ENCODE data around the gene CELA2B.
"Not testable (repeated sequence)": the region's sequence is repeated elsewhere in the genome, so short reads cannot be mapped to it uniquely, and the experiment has no call there.

CELA2B gene

GRCh38 chr1:15475752-15476314 lies at the start of gene CELA2B:
Gene CELA2B (plus strand): TSS chr1:15476104. CDS start chr1:15476126, 22 bp downstream.
- DNase-seq, result no peak

- DNase-seq, result no peak
Observed at GRCh38 chr1:15426492-15427279, 49.2 kb upstream of the CELA2B start.

GRCh38 chr1:15427280-15427666 lies 48.6 kb upstream of the CELA2B start:
- DNase-seq, result no peak

GRCh38 chr1:15428252-15428651 lies 47.7 kb upstream of the CELA2B start:
- not testable (repeated sequence) for DNase-seq

- DNase-seq, result no peak
Observed at GRCh38 chr1:15428815-15429435, 47.0 kb upstream of the CELA2B start.

GRCh38 chr1:15429701-15430149 lies 46.2 kb upstream of the CELA2B start:
- no peak for DNase-seq

GRCh38 chr1:15430787-15431570 lies 44.9 kb upstream of the CELA2B start:
- DNase-seq, result peak; percentile 61

GRCh38 chr1:15431571-15431948 lies 44.3 kb upstream of the CELA2B start:
- no peak for DNase-seq

- no peak for DNase-seq
Observed at GRCh38 chr1:15432324-15432723, 43.6 kb upstream of the CELA2B start.

- DNase-seq, result no peak
Observed at GRCh38 chr1:15433471-15433870, 42.4 kb upstream of the CELA2B start.

- DNase-seq, result not testable (repeated sequence)
Observed at GRCh38 chr1:15434739-15435138, 41.2 kb upstream of the CELA2B start.

GRCh38 chr1:15435239-15436077 lies 40.4 kb upstream of the CELA2B start:
- no peak for DNase-seq

- no peak for DNase-seq
Observed at GRCh38 chr1:15436881-15437442, 38.9 kb upstream of the CELA2B start.

- no peak for DNase-seq
Observed at GRCh38 chr1:15439325-15439724, 36.6 kb upstream of the CELA2B start.

GRCh38 chr1:15440357-15440756 lies 35.5 kb upstream of the CELA2B start:
- DNase-seq, result no peak

- DNase-seq, result no peak
Observed at GRCh38 chr1:15441247-15441646, 34.7 kb upstream of the CELA2B start.

- DNase-seq, result no peak
Observed at GRCh38 chr1:15442119-15442518, 33.8 kb upstream of the CELA2B start.

GRCh38 chr1:15442759-15443158 lies 33.1 kb upstream of the CELA2B start:
- DNase-seq, result no peak

- DNase-seq, result no peak
Observed at GRCh38 chr1:15443281-15443680, 32.6 kb upstream of the CELA2B start.

- no peak for DNase-seq
Observed at GRCh38 chr1:15444468-15445389, 31.2 kb upstream of the CELA2B start.
